GM21529 (cell line): ENCODE measurements around the gene CPA5.
"Not testable (repeated sequence)": the region's sequence is repeated elsewhere in the genome, so short reads cannot be mapped to it uniquely, and the experiment has no call there.

Experiments
- ATAC-seq: cut with Tn5 transposase; IDR thresholded peaks from one replicate; pipeline ENCODE4 v1.9.1; 2021; ENCODE audit not compliant: unreplicated experiment

CPA5 gene

DNA sequence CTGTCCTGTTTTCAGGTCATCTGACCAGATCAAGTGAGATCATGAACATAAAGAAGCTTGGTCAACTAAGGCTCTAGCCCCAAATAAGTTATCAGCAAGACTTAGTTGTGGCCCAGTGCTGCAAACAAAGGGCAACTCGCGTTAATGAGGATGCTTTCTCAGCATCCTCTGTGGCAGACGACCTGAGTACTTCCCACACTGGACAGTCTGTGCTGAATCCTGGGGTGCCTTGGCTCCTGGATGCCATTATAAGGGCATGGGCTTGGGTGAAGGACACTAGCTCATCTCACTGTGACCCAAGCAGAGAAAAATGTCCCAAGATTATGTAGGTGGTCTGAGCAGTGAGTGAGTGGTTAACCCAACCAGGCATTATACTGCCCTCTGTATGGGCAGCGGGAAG is 13.9 kb downstream of the CPA5 start:
- ATAC-seq = no peak

DNA sequence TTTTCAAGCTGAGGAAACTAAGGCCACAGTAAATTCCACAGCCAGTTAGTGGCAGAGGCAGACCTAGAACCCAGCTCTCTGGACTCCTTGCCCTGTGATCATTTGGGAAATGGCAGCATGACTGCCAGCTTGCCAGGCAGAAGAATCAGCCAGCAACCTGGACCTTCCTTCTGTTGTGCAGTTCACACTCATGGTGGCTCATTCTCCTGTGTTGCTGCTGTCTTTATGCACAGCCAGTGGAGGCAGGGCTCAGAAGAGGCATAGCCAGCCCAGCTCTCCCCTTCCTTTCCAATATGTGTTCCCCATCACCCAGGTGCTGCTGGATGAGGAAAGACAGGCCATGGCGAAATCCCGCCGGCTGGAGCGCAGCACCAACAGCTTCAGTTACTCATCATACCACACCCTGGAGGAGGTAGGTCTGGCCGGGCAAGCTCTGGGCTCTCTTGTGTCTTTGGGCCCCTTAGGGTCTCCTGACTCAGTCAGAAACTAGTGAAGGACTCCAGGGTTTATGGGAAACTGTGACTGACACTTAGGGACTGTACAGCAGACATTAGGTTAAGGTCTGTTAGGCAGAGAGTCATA is 14.8 kb downstream of the CPA5 start:
- ATAC-seq = no peak

DNA sequence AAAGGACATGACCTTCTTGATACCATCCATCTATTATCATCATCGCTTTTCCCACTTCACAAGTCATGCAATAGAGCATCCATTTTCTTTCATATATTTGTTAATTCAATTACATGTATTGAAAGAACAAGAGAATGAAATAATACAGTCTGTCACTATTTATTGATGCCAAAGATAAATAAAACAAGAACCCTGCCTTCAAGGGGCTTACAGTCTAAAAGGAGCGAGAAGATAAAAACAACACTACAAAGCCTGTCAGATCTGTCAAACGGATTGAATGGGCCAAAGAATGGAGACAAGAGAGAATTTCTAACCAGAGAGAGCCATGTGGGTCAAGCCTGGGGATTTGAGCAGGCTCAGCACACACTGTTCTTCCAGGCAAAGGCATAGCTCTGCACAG is 15.9 kb downstream of the CPA5 start:
- no peak for ATAC-seq

DNA sequence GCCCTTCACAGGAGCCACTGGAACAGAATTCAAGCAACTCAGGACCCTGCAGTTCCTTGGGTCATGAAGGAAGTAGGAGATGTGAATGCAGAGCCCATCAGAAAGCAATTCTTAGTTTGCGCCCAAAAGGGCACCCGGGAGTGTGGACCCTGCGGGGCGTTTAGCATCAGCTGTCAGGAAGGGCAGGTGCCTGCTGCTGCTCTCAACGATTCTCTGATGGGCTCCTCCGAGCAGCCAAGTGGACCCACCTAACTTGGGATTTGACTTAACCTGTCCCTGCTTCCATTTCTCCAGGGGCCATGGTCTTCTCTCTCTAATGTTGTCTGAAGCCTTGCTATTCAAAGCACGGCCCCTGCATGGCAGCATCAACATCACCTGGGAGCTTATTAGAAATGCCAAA is 17.1 kb downstream of the CPA5 start:
- no peak for ATAC-seq

DNA sequence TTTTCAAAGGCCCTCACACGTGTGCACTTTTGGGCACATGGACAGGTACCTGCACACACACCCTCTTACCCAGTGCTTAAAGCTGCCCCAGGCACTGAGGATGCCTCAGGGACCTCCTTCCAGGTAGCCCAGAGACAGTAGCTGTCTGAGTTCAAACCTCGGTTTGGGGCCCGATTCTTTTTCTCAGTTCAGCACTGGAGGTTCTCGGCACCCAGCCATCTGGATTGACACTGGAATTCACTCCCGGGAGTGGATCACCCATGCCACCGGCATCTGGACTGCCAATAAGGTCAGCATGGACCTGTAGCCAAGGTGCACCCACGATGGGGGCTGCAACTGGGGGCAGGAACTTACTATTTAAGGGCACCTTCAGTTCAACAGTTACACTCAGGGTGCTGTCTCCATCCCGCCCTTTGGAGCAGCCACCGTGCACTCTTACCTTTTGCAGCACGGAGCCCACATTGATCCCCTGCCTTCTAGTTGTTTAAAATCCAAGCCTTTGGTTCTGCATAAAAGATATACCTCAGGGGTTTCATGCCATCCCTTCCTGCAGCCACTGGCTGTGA is 17.7 kb downstream of the CPA5 start:
- ATAC-seq = no peak

DNA sequence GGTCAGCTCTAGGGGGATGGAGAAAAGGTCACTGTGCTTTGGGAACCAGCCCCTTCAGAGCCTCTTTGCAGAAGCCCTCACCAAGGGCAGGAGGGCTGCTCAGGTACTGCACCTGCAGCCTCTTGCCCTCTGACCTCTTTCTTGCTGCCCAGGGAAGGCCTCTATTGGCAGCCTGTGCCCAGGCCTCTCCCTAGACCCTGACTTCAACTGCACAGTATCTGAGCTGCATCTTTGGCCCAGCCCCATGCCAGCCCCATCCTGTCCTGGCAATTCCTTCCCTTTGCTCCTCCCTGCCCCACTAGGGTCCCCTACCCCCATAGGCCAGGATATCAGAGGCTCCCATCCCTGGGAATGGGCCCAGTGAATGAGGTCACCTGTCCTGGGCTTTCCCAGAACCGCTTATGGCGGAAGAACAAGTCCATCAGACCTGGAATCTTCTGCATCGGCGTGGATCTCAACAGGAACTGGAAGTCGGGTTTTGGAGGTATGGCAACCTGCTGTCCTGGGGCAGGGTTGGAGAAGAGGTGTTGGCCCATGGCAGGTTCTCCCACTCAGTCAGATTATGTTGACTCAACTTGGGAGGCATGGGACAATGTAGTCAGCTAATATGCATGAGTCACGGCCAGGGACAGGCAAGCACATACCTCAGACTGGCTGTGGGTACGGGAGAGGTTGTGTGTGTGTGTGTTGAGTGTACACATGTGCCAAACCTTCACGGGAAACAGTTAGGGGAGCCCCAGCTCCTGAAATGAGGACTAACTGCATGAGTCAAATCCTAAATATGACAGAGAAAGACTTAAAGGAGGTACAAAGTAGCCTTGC is 18.6 kb downstream of the CPA5 start:
- ATAC-seq = peak; percentile 45

DNA sequence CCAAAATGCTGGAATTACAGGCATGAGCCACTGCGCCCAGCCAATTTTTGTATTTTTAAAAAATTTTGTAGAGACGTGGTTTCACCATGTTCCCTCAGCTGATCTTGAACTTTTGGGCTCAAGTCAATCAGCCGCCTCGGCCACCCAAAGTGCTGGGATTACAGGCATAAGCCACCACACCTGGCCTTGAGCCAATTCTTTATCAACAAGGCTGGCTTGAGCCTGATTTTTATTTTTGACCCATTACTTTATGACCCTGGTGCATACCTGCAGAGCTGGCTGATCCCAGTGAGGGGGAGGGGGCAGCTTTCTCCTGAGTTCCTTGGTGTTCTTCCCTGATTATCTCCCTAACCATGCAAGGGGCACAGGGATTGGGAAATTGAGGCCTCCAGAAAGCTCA is 19.8 kb downstream of the CPA5 start:
- ATAC-seq = no peak

DNA sequence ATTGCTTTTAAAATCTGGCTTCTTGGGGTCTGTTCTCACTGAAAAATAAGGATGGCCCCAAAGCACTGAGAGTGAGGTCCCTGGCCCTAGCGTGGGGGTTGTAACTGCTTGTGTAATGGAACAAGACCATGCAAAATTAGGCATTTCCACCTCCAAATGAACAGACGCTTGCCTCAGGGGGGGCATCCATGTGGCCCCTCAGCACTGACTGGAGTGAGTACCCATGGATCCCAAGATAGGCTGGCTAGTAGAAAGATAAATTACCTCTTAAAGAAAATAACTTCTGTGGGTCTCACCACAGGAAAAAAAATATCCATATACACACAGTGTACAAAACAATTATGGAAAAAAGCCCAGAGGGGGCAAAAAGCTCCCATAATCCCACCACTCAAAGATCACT is 20.5 kb downstream of the CPA5 start:
- ATAC-seq = no peak

DNA sequence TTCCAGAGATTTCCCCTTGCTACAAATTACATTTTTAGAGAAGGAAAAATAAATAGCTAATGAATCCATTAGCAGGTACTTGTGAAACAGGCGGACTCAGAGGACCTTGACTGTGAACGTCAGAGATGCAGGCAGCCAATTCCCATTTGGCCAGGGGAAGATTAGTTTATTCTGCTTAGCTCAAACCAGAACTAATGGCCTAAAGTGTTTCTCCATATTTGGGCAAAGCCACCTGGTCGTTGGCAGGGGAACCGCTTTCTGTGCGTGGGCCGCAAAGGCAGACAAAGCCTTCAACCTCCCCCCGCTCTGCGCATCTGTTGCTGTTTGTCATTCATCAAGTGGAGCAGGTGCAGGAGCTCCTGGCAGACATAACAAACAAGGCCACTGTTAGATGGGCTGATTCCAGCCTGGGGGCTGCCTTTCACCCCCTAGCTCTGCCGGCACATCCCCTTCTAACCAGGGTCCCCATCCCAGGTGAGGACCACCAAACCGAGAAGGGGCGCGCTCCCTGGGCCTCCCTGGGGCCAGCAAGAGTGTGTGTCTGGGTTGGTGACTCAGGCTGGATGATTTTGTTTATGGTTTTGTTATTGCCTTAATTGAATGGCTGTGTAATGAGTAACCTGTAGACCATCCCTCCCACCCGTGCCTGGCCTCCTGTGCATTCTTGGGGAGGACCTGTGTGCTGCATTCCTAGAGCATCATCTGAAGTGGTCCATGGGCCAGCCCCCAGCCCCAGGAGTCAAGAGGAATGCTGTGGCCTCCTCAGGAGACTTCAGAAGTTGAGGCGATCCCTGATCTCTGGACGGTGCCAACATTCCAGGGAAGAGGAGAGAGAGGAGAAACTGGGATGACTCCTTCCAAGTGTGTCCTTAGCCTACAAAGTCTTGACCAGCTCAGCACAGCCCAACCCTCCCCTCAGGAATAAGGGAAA is 21.2 kb downstream of the CPA5 start:
- peak; percentile 62 for ATAC-seq

DNA sequence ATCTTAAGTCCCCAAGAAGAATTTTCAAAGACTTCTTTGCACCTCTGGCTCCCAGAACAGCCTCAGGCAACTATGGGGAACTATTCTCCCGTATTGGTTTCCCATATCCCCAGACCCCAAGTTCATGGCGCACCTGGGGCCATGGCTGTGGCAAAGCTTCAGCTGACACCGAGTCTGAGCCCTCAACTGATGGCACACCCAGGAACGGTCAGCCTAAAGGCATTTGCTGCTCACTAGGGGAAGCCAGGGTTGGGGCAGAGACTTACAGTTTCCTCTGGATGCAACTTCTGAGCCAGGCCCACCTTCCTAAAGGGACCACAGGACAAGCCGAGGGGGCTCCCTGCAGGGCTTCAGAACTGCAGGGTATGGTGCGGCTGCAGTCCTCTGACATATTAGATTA is 21.9 kb downstream of the CPA5 start:
- no peak for ATAC-seq

DNA sequence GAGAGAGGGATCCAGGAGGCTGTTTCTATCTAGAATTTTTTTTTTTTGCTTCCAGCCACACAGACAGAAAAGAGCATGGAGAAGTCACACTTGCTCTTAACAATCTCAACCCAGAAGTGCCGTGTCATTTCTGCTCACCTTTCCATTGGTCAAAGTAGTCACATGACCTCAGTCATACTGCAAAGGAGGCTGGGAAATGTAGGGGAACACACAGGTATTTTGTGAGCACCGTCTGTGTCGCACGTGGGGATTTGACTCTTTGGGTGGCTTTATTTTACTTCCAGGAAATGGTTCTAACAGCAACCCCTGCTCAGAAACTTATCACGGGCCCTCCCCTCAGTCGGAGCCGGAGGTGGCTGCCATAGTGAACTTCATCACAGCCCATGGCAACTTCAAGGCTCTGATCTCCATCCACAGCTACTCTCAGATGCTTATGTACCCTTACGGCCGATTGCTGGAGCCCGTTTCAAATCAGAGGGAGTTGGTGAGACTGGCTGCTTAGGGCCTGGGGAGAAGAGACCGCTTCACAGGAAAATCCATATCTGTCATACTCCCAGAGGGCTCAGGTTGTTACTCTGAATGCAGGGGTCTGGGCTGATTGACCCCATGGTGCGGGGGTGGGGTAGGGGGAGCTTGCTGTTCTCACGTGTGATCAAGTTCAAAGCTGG is 22.6 kb downstream of the CPA5 start:
- ATAC-seq = no peak

DNA sequence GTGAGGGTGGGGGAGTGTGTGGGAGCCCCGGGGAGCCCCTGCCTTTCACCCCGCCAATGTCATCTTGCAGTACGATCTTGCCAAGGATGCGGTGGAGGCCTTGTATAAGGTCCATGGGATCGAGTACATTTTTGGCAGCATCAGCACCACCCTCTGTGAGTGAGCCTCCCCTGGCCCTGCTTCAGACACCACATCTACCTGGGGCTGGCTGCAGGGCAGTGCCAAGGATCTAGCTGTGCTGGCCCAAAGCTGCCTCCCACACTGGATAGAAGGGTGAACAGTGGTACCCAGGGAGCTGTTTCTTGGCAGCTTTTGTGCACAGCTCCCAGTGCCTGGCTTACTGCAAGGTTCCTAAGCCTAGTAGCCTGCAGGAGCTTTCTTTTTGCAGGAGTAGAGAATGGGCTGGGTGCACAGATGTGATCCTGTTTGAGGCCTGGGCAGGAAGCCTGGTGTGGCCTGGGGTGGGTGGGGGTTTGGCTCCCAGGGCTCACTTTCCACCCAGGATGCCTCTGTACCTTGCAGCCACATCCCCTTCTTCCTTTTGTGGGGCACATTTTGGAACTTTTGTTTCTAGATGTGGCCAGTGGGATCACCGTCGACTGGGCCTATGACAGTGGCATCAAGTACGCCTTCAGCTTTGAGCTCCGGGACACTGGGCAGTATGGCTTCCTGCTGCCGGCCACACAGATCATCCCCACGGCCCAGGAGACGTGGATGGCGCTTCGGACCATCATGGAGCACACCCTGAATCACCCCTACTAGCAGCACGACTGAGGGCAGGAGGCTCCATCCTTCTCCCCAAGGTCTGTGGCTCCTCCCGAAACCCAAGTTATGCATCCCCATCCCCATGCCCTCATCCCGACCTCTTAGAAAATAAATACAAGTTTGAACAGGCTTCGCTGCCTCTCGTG is 23.5 kb downstream of the CPA5 start:
- no peak for ATAC-seq

DNA sequence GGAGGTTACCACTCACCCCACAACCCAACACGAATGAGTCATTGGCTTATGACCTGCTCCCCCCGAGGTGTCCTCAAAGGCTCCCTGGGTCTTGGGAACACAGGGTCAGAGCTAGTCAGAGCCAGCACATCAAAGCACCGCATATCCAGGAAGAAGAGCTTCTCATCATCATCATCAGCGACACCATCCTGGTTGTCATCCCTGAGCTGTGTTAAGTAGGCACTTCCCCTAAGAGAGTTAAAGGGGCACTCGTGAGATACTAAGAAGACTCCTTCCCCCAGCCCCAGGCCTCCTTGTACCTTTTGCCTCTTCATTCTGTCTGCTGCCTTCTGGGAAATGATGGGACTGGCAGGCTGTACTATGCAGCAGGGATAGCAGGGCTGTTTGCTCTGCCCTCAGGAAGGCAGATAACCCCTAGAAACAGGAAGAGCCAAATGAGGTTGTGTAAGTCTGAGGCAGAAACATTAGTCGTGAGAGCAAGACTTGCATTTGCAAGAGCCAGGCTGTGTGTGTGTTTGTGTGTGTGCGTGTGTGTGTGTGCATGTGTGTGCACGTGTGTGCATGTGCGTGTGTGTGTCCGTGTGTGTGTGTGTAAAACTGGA is 24.6 kb downstream of the CPA5 start:
- ATAC-seq = no peak

DNA sequence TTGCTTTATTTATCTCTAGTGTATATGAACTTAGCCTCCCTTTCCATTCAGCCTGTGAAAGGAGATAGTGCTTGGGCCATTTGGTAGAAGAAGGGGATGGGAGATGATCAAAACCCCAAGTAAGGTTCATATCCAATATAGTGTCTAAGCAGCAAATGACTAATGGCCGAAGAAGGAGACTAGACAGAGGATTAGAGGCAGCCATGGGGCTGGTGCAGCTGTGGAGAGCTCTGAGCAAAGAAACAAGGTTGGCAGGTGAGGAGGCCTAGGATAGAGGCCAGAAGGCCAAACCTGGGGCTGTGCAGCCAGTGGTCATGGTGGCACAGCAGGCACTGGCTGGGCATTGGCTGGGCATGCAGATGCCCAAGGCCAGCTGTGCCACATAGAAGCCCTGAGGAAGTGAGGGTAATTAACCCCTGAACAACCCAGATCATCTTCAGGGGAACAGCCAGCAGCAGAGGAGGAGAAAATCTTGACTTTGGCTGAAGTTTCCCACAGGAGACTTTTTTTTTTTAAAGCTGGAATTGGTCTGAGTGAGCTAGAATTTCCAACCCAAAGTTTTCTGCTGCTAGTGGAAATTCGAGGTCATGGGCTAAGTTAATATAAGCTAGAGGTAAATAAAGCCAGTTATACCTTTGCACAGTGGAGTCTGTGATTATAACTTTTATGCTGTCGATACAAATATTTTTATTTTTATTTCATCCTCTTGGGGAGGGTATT is 25.4 kb downstream of the CPA5 start:
- no peak for ATAC-seq

DNA sequence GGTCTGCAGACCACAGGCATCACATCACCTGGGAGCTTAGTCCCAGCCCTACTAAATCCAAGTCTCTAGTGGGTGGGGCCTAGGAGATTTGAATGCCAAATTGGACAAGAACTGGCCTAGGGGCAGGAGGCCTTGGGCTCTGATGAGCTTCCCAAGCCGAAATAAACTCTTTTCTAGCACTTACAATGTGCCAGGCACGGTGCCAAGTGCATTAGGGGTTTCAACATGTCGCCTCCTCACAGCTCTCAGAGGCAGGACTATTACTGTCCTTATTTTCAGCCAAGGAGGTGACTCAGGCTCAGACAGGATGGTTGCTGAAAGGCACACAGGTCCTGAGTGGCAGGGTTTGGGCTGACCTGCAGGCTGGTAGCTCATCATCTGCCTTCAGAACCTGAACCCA is 26.4 kb downstream of the CPA5 start:
- no peak for ATAC-seq

DNA sequence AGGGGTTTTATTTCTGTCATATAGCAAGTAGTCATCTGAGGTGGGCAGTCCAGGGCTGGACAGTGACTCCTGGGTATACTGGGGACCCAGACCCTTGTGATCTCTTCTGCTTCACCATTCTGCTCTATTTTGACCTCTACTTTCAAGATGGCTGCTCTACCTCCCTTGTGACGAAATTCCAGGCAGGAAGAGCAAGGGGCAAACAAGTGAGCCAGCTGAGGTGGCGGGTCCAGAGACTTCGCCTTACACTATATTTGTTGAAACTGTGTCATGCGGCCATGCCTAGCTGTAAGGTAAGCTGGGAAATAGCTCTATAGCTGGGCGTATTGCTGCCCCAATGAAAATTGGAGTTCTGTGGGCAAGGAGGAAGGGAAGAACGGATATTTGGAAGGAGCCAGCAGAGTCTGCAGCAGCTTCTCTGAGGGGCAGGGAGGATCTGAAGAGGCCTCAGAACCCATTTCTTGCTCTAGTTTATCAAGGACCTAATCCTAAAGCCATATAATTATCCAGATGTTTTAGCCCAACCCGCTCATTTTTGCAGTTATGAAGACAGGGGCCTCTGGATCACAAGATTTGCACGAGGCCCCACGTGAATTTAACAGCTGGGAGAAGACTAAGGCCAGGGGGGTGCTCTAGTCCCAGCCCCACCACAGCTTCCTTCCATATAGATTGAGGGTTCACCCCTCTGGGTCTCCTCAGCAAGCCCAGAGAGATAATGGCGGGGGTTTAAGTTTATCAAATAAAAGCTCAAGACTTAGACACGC is 28.0 kb downstream of the CPA5 start:
- ATAC-seq = no peak

DNA sequence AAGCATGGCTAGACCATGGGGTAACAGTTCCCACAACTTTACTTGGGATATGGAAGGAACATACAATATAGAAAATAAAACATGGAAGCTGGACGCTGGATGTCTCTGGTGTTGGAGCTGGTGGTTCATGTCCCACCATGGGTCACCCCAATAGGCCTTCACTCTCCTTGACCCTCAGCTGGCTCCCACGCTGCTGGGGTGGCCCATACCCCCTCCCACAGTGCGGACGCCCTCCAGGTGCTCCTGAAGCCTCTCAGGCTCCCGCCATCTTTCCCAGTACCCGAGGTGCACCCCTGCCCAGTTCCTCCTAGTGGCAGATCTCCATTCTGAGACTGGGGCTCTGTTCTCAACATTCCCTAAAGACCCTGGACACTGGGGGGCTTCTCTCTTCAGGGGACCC is 29.9 kb downstream of the CPA5 start:
- ATAC-seq = no peak

DNA sequence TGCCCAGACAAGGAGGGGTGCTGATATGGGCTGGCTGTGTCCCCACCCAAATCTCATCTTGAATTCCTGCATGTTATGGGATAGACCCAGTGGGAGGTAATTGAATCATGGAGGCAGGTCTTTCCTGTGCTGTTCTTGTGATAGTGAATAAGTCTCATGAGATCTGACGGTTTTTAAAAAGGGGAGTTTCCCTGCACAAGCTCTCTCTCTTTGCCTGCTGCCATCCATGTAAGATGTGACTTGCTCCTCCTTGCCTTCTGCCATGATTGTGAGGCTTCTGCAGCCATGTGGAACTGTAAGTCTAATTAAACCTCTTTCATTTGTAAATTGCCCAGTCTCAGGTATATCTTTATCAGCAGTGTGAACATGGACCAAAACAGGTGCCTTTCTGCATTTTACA is 31.8 kb downstream of the CPA5 start:
- not testable (repeated sequence) for ATAC-seq
